NB4 (cell line): ENCODE measurements around the gene PARD3.

Source experiments
- POLR2A ChIP-seq: IDR thresholded peaks from 2 replicates; pipeline ENCODE4 v1.6.1; 2011; ENCODE audit warnings: mild to moderate bottlenecking; ENCODE audit not compliant: insufficient read length; ENCODE audit errors: extremely low read depth
- TF ChIP-seq, protein P1 (sequence below): IDR thresholded peaks from one replicate; pipeline ENCODE4 v1.5.1; 2012; ENCODE audit warnings: low read depth, low read length
- TF ChIP-seq, protein P2 (sequence below): IDR thresholded peaks from 2 replicates; pipeline ENCODE4 v1.6.1; 2011; ENCODE audit warnings: low read depth, low read length

DNA sequence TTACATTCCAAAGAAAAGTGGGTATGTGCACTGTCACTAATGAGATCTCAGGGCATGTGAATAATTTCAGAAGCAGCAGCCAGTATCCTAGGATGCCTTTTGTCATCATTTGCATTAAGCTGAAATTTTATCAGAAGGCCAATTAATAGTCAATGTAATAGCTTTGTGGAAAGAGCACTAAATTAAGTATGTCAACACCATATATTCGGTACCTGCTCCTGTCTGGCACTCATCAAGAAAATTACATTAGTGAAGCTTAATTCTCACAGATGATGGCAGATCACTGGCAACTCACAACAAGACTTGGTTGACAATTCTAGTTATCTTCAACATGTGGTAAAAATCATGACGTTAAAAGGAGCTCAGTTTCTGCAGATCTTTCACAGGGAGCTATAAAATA is 271.4 kb downstream of the PARD3 start:
- TF ChIP-seq, protein P1, sequence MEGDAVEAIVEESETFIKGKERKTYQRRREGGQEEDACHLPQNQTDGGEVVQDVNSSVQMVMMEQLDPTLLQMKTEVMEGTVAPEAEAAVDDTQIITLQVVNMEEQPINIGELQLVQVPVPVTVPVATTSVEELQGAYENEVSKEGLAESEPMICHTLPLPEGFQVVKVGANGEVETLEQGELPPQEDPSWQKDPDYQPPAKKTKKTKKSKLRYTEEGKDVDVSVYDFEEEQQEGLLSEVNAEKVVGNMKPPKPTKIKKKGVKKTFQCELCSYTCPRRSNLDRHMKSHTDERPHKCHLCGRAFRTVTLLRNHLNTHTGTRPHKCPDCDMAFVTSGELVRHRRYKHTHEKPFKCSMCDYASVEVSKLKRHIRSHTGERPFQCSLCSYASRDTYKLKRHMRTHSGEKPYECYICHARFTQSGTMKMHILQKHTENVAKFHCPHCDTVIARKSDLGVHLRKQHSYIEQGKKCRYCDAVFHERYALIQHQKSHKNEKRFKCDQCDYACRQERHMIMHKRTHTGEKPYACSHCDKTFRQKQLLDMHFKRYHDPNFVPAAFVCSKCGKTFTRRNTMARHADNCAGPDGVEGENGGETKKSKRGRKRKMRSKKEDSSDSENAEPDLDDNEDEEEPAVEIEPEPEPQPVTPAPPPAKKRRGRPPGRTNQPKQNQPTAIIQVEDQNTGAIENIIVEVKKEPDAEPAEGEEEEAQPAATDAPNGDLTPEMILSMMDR: no peak
- TF ChIP-seq, protein P2, sequence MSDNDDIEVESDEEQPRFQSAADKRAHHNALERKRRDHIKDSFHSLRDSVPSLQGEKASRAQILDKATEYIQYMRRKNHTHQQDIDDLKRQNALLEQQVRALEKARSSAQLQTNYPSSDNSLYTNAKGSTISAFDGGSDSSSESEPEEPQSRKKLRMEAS: no peak
- no peak for TF ChIP-seq POLR2A
